ENCODE measurements around the gene OR6V1. TPM values are rescaled to one million over a fixed set of nuclear protein-coding genes. Genes with fewer than 3 reads are reported as not detected.

OR6V1 gene
- polyA plus RNA-seq, 1 donor (not counting 4 experiments of a cell fraction or from before 2014, with no cell fraction given), result not detected

GRCh38 chr7:143012409-143012808 lies 39.7 kb upstream of the OR6V1 start:
- Histone ChIP-seq H3K36me3 (ENCODE audit: control insufficient read depth in 2 of 2, extremely low read depth in 1 of 2, insufficient read depth in 2 of 2, low read length in 2 of 2) (no peaks in the 10 kb centered on the region), H3K27ac (ENCODE audit: control insufficient read depth, insufficient read depth, low read length) (no peak overlapping the region), H3K27me3 (ENCODE audit: control insufficient read depth, extremely low read depth, insufficient read depth, low read length) (no peaks in the 10 kb centered on the region), H3K4me1 (ENCODE audit: control insufficient read depth, extremely low read depth, insufficient read depth, low read length) (peaks cover 7% of the 10 kb centered on the region), H2AFZ (ENCODE audit: control insufficient read depth, low read length) (no peak overlapping the region), H3K4me3 (ENCODE audit: control insufficient read depth in 2 of 3, extremely low read depth in 1 of 3, insufficient read depth in 2 of 3, low read depth in 1 of 3, low read length in 3 of 3) (no peak overlapping the region), H4K20me1 (ENCODE audit: control insufficient read depth, extremely low read depth, insufficient read depth, low read length) (no peaks in the 10 kb centered on the region), H3K9me1 (ENCODE audit: control insufficient read depth, extremely low read depth, insufficient read depth, low read length) (no peaks in the 10 kb centered on the region), H3K9me3 (ENCODE audit: control insufficient read depth, low read depth, low read length) (no peaks in the 10 kb centered on the region), H3K79me2 (ENCODE audit: control insufficient read depth, insufficient read depth, low read length) (no peaks in the 10 kb centered on the region), H3K9ac (ENCODE audit: control insufficient read depth, extremely low read depth, insufficient read depth, low read length) (no peak overlapping the region), H3K4me2 (ENCODE audit: control insufficient read depth, extremely low read depth, insufficient read depth, low read depth, low read length) (no peak overlapping the region)
- FAIRE-seq (no peak), DNase-seq (ENCODE audit: low read depth, low spot score) (no peak)
- dilution Hi-C loops (cut with MboI; ENCODE audit: extremely low pct_ligation_motif_present, low sequenced_read_pairs), result loop anchor here (10.0 kb wide), 1 partner anchor 202 kb away; no protein-coding TSS in a partner anchor
- TF ChIP-seq EZH2 (IDR thresholded peaks at IDR 0.05; ENCODE audit: low read length) (no peak), CTCF (optimal IDR thresholded peaks at IDR 0.05 in 1 of 3, IDR thresholded peaks at IDR 0.05 in 1 of 3, conservative IDR thresholded peaks at IDR 0.05 in 1 of 3; ENCODE audit: extremely low read depth in 1 of 3, insufficient read depth in 2 of 3, low read length in 3 of 3) (no peak)

GRCh38 chr7:143013473-143013872 lies 38.7 kb upstream of the OR6V1 start:
- H3K9me3 ChIP-seq (ENCODE audit: control insufficient read depth, low read depth, low read length), result no peaks in the 10 kb centered on the region
- H3K4me2 ChIP-seq (ENCODE audit: control insufficient read depth, extremely low read depth, insufficient read depth, low read depth, low read length), result no peak overlapping the region
- H3K27me3 ChIP-seq (ENCODE audit: control insufficient read depth, extremely low read depth, insufficient read depth, low read length), result no peaks in the 10 kb centered on the region
- dilution Hi-C loops (cut with MboI; ENCODE audit: extremely low pct_ligation_motif_present, low sequenced_read_pairs), result loop anchor here (10.0 kb wide), 1 partner anchor 201 kb away; no protein-coding TSS in a partner anchor
- DNase-seq (ENCODE audit: low read depth, low spot score) (no peak), FAIRE-seq (no peak)
- H3K36me3 ChIP-seq (ENCODE audit: control insufficient read depth in 2 of 2, extremely low read depth in 1 of 2, insufficient read depth in 2 of 2, low read length in 2 of 2), result no peaks in the 10 kb centered on the region
- no peak overlapping the region for H3K9ac ChIP-seq (ENCODE audit: control insufficient read depth, extremely low read depth, insufficient read depth, low read length)
- no peak overlapping the region for H3K4me3 ChIP-seq (ENCODE audit: control insufficient read depth in 2 of 3, extremely low read depth in 1 of 3, insufficient read depth in 2 of 3, low read depth in 1 of 3, low read length in 3 of 3)
- TF ChIP-seq CTCF (optimal IDR thresholded peaks at IDR 0.05 in 1 of 3, IDR thresholded peaks at IDR 0.05 in 1 of 3, conservative IDR thresholded peaks at IDR 0.05 in 1 of 3; ENCODE audit: extremely low read depth in 1 of 3, insufficient read depth in 2 of 3, low read length in 3 of 3) (no peak), EZH2 (IDR thresholded peaks at IDR 0.05; ENCODE audit: low read length) (no peak)
- peaks cover 7% of the 10 kb centered on the region for H3K4me1 ChIP-seq (ENCODE audit: control insufficient read depth, extremely low read depth, insufficient read depth, low read length)
- H3K27ac ChIP-seq (ENCODE audit: control insufficient read depth, insufficient read depth, low read length), result no peak overlapping the region
- H2AFZ ChIP-seq (ENCODE audit: control insufficient read depth, low read length), result no peak overlapping the region
- H4K20me1 ChIP-seq (ENCODE audit: control insufficient read depth, extremely low read depth, insufficient read depth, low read length), result no peaks in the 10 kb centered on the region
- no peaks in the 10 kb centered on the region for H3K9me1 ChIP-seq (ENCODE audit: control insufficient read depth, extremely low read depth, insufficient read depth, low read length)
- H3K79me2 ChIP-seq (ENCODE audit: control insufficient read depth, insufficient read depth, low read length), result no peaks in the 10 kb centered on the region

Data from keratinocyte (primary cell).